IPS-18c (cell line): Measurements from ENCODE around the gene HRK.

Experiments used
- H3K4me3 ChIP-seq: 2 replicates; pipeline ENCODE4 v1.7.0; 2013; ENCODE audit warnings: low read depth, mild to moderate bottlenecking, low read length, moderate library complexity; ENCODE audit not compliant: insufficient read depth
- H3K9me3 ChIP-seq: one replicate; pipeline ENCODE4 v1.6.1; 2013; ENCODE audit warnings: mild to moderate bottlenecking, low read length, moderate library complexity; ENCODE audit not compliant: control insufficient read depth, insufficient read depth

The HRK gene

DNA sequence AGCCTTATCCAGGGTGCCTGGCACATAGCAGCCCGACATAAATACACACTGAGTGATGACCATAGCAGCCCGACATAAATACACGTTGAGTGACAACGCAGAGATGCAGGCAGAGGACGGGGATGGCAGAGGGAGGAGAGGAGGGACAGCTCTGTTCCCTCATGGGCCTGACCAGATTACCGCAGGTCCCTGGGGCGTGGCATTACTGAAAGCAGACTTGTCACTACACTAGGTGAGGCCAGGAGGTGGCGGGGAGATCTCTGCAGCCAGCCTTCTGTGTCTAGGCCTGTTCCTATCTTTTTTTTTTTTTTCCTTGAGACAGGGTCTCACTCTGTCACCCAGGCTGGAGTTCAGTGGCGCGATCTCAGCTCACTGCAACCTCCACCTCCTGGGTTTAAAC lies 69.0 kb downstream of the HRK start:
- Histone ChIP-seq H3K9me3 (no peaks in the 10 kb centered on the region), H3K4me3 (no peak overlapping the region)

DNA sequence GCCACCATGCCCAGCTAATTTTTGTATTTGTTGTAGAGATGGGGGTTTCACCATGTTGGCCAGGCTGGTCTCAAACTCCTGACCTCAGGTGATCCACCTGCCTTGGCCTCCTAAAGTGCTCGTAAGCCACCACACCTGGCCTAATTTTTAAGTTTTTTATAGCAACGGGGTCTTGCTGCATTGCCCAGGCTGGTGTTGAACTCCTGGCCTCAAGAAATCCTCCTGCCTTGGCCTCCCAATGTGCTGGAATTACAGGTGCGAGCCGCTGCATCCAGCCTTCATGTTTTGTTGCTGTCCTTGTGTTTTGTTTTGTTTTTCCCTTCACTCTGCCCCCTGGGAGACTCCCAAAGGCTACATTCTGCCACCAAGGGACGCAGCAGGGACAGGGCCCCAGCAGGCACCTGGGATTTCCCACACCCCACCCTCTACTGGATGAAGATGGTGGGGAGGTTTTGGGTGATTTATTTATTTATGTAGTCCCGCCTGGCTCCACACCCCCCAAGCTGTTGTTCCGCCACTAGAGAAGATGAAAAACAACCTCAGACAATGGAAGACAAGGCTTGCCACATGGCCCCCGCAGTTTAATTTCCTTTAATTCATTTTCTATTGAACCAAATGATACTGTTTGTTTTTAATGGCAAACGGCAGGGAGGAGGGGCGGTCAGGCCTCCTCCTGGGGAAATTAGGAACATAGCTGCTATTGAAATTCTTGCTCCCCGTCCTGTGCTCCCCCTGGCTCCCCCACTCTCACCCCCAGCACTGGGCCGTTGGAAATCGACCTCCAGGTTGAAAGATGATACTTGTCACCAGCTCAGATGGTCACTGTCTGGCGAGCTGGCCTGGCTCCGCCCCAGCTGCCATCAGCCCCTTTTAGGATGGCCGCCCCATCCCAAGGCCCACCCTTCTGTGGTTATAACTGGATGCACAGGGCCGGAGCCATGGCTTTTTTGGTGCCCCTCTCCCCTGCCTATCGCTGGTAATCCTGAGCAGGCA lies 72.8 kb downstream of the HRK start:
- Histone ChIP-seq H3K4me3 (no peak overlapping the region), H3K9me3 (no peaks in the 10 kb centered on the region)

DNA sequence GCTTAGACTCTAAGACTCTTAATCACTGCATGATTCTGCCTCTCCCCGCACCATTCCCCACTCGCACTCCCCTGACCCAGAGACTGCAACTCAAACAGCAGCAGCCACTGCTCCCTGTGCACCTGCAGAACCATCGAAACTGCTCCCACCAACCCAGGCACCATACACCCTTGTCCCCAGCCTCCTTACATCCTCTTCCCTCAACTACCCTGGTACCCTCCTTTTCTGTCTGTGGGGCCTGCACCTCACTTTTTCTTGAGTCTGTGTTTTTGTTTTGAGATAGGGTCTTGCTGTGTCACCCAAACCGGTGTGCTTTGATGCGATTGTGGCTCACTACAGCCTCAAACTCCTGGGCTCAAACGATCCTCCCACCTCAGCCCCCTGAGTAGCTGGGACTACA lies 73.7 kb downstream of the HRK start:
- Histone ChIP-seq H3K9me3 (no peaks in the 10 kb centered on the region), H3K4me3 (no peak overlapping the region)

DNA sequence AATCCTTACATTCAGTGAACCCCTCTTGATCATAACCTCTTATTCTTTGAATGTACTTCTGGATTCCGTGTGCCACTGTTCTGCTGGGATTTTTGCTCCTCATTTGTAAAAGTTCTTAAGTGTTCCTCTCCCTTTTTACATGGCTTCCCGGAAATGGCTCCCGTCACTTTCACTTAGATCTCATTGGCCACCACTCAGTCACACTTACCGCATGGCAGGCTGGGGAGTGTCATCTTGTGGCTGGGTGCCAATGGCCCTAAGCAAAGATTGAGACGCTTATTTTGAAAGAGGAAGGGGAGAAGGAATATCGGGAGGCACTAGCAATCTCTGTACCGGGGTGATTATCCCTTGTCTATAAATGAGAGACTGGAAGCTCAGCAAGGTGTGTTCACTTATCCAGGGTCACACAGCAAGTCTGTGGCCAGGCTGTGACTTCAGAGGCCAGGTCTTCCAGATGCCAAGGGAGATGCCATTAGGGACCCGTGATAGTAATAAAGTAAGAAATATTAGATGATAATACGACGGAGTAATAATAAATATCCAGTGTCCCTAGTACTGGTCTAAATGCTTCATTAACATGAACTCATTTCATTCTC lies 74.3 kb downstream of the HRK start:
- H3K4me3 ChIP-seq, result no peak overlapping the region
- no peaks in the 10 kb centered on the region for H3K9me3 ChIP-seq
